Activated CD8-positive, alpha-beta memory T cell treated with anti-CD3 and anti-CD28 coated beads, Interleukin-2, amount 10 ng/mL, durations not matched to agents 7 days and 5 days (primary cell): ENCODE data around the gene GOLGA8H. TPM values are rescaled to one million over a fixed set of nuclear protein-coding genes. Genes with fewer than 3 reads are reported as not detected.
"Not testable (repeated sequence)": the region's sequence is repeated elsewhere in the genome, so short reads cannot be mapped to it uniquely, and the experiment has no call there.

Source experiments
- ATAC-seq: fragments of 150-1000 bp; cut with Tn5 transposase; one replicate; pipeline ENCODE4 v1.10.0; 2021; ENCODE audit warnings: moderate library complexity
- CTCF ChIA-PET: fragments of 350-600 bp; sonication (Branson Sonifier 250); formaldehyde crosslinking; loops from one replicate; lab custom pipeline; 2021; ENCODE audit warnings: antibody characterized with exemption; lab: Charles Lee
- DNase-seq: peaks from one replicate; pipeline ENCODE4 v3.0.0-alpha.2; 2020
- H3K27ac Mint-ChIP-seq: one replicate; pipeline ENCODE4 v1.8.0; 2021; ENCODE audit warnings: mild to moderate bottlenecking, mixed read lengths
- H3K27me3 Mint-ChIP-seq: one replicate; pipeline ENCODE4 v1.8.0; 2021; ENCODE audit warnings: mixed read lengths
- H3K36me3 Mint-ChIP-seq: one replicate; pipeline ENCODE4 v1.8.0; 2021; ENCODE audit warnings: mild to moderate bottlenecking, mixed read lengths
- H3K4me1 Mint-ChIP-seq: one replicate; pipeline ENCODE4 v1.8.0; 2021; ENCODE audit warnings: mixed read lengths
- H3K4me3 Mint-ChIP-seq: one replicate; pipeline ENCODE4 v1.8.0; 2021; ENCODE audit warnings: mild to moderate bottlenecking, moderate library complexity, mixed read lengths
- H3K9me3 Mint-ChIP-seq: one replicate; pipeline ENCODE4 v1.8.0; 2022; ENCODE audit warnings: low read depth, mixed read lengths
- total RNA-seq, 2 experiments: library from RNA; stranded (reverse); gene quantifications; one replicate each; pipeline ENCODE4 v1.2.3, GENCODE V29; 2021

Gene GOLGA8H
- total RNA-seq, 2 experiments from 2014 or later = 0.26 TPM; not detected in 1

GRCh38 chr15:30661154-30661553, 57.3 kb downstream of the GOLGA8H start:
- not testable (repeated sequence) for H3K4me3 Mint-ChIP-seq, ATAC-seq, DNase-seq, H3K4me1 Mint-ChIP-seq, H3K27me3 Mint-ChIP-seq, H3K9me3 Mint-ChIP-seq, H3K27ac Mint-ChIP-seq
- CTCF ChIA-PET = interaction anchor here (1.5 kb wide), 1 partner anchor 468 kb away, joined by 4 read pairs; no protein-coding TSS in a partner anchor
- peaks cover 20% of the 10 kb centered on the region for H3K36me3 Mint-ChIP-seq

Other genes starting within 250 kb of the GOLGA8H start
- gene CHRFAM7A, start 210.5 kb upstream of the GOLGA8H start, total RNA-seq = 1 to 10 TPM in 1 of 2 experiments, under 1 TPM in 1; 0.73 to 2.1 TPM
- gene GOLGA8R, start 189.8 kb upstream of the GOLGA8H start, total RNA-seq = 10 to 100 TPM; 13.0 to 15.9 TPM
- 1 to 10 TPM; 6.2 to 7.7 TPM for gene GOLGA8Q, start 52.0 kb upstream of the GOLGA8H start, total RNA-seq